Glutamatergic neuron (in vitro differentiated cells): ENCODE measurements around the gene NCEH1. TPM values are rescaled to one million over a fixed set of nuclear protein-coding genes. Genes with fewer than 3 reads are reported as not detected.

ENCODE experiments used
- DNase-seq: peaks from one replicate; pipeline ENCODE4 v3.0.0; 2022
- H3K27ac Mint-ChIP-seq: one replicate; pipeline ENCODE4 v1.8.0; 2020; ENCODE audit warnings: mild to moderate bottlenecking, mixed read lengths, inconsistent platforms; ENCODE audit not compliant: unreplicated experiment
- H3K27me3 Mint-ChIP-seq: one replicate; pipeline ENCODE4 v1.8.0; 2020; ENCODE audit warnings: mild to moderate bottlenecking, moderate library complexity, mixed read lengths, inconsistent platforms; ENCODE audit not compliant: unreplicated experiment
- H3K36me3 Mint-ChIP-seq: one replicate; pipeline ENCODE4 v1.8.0; 2020; ENCODE audit warnings: mild to moderate bottlenecking, mixed read lengths, inconsistent platforms; ENCODE audit not compliant: unreplicated experiment
- H3K4me1 Mint-ChIP-seq: one replicate; pipeline ENCODE4 v1.8.0; 2020; ENCODE audit warnings: mild to moderate bottlenecking, low read depth, mixed read lengths, inconsistent platforms; ENCODE audit not compliant: unreplicated experiment
- H3K4me3 Mint-ChIP-seq: one replicate; pipeline ENCODE4 v1.8.0; 2020; ENCODE audit warnings: mild to moderate bottlenecking, mixed read lengths, inconsistent platforms; ENCODE audit not compliant: unreplicated experiment
- H3K9me3 Mint-ChIP-seq: one replicate; pipeline ENCODE4 v1.8.0; 2020; ENCODE audit warnings: mild to moderate bottlenecking, moderate library complexity, mixed read lengths, inconsistent platforms; ENCODE audit not compliant: unreplicated experiment
- CTCF ChIP-seq: fragments of 200-600 bp; sonication (generic); IDR thresholded peaks from one replicate; pipeline ENCODE4 v1.5.0; 2021; ENCODE audit not compliant: partially characterized antibody, unreplicated experiment
- total RNA-seq: library from RNA; stranded (reverse); fragmentation: NEBNext Ultra II Directional; extraction: Animal tissue kit (Norgen Biotek cat#: 25700); gene quantifications from one replicate; pipeline ENCODE4 v1.2.1, GENCODE V29; 2021; ENCODE audit not compliant: unreplicated experiment

NCEH1 gene
- total RNA-seq, 1 donor from 2014 or later, result 1.5 TPM

- Mint-ChIP-seq H3K36me3 (no peaks in the 10 kb centered on the region), H3K27me3 (no peaks in the 10 kb centered on the region), H3K4me1 (no peaks in the 10 kb centered on the region), H3K27ac (no peak overlapping the region), H3K9me3 (no peaks in the 10 kb centered on the region), H3K4me3 (no peak overlapping the region)
- TF ChIP-seq CTCF, result no peak
- no peak for DNase-seq
These were observed 51.4 kb downstream of the NCEH1 start for GRCh38 chr3:172659246-172660002.

GRCh38 chr3:172658344-172659245 is 52.3 kb downstream of the NCEH1 start:
- no peaks in the 10 kb centered on the region for H3K4me1 Mint-ChIP-seq
- DNase-seq, result no peak
- no peaks in the 10 kb centered on the region for H3K36me3 Mint-ChIP-seq
- H3K27ac Mint-ChIP-seq, result no peak overlapping the region
- H3K27me3 Mint-ChIP-seq, result no peaks in the 10 kb centered on the region
- H3K9me3 Mint-ChIP-seq, result no peaks in the 10 kb centered on the region
- TF ChIP-seq CTCF, result no peak
- no peak overlapping the region for H3K4me3 Mint-ChIP-seq

GRCh38 chr3:172656602-172657001 is 54.3 kb downstream of the NCEH1 start:
- no peaks in the 10 kb centered on the region for H3K27me3 Mint-ChIP-seq
- no peak overlapping the region for H3K27ac Mint-ChIP-seq
- no peak for TF ChIP-seq CTCF
- no peaks in the 10 kb centered on the region for H3K9me3 Mint-ChIP-seq
- H3K4me1 Mint-ChIP-seq, result no peaks in the 10 kb centered on the region
- no peak overlapping the region for H3K4me3 Mint-ChIP-seq
- DNase-seq, result no peak
- H3K36me3 Mint-ChIP-seq, result no peaks in the 10 kb centered on the region

GRCh38 chr3:172655388-172655787 is 55.5 kb downstream of the NCEH1 start:
- Mint-ChIP-seq H3K36me3 (no peaks in the 10 kb centered on the region), H3K4me1 (no peaks in the 10 kb centered on the region), H3K4me3 (no peak overlapping the region), H3K9me3 (no peaks in the 10 kb centered on the region), H3K27ac (no peak overlapping the region), H3K27me3 (no peaks in the 10 kb centered on the region)
- no peak for TF ChIP-seq CTCF
- DNase-seq, result no peak

GRCh38 chr3:172654470-172654869 is 56.4 kb downstream of the NCEH1 start:
- H3K36me3 Mint-ChIP-seq, result no peaks in the 10 kb centered on the region
- H3K9me3 Mint-ChIP-seq, result no peaks in the 10 kb centered on the region
- no peak for TF ChIP-seq CTCF
- no peaks in the 10 kb centered on the region for H3K4me1 Mint-ChIP-seq
- H3K4me3 Mint-ChIP-seq, result no peak overlapping the region
- no peak overlapping the region for H3K27ac Mint-ChIP-seq
- no peaks in the 10 kb centered on the region for H3K27me3 Mint-ChIP-seq
- DNase-seq, result no peak
